Mesenchymal stem cell (in vitro differentiated cells and primary cell): ENCODE measurements around the gene CDH23.

ENCODE experiments used
- DNase-seq: peaks from one replicate; pipeline ENCODE4 v3.0.0-alpha.2; 2013
- H2AFZ ChIP-seq: one replicate; pipeline ENCODE4 v1.6.1; 2013; ENCODE audit warnings: low read depth, mild to moderate bottlenecking, control low read depth, inconsistent platforms, low read length, moderate library complexity
- H2AK5ac ChIP-seq: 2 replicates; pipeline ENCODE4 v1.6.1; 2013; ENCODE audit warnings: low read length, moderate library complexity, mild to moderate bottlenecking, inconsistent platforms; ENCODE audit not compliant: severe bottlenecking
- H2BK120ac ChIP-seq: one replicate; pipeline ENCODE4 v1.6.1; 2013; ENCODE audit warnings: low read depth, mild to moderate bottlenecking, inconsistent platforms, low read length, moderate library complexity
- H2BK12ac ChIP-seq, 2 experiments: one replicate each; pipeline ENCODE4 v1.6.1; 2013; ENCODE audit warnings: inconsistent platforms in 2 of 2, low read length in 2 of 2, mild to moderate bottlenecking in 2 of 2, moderate library complexity in 2 of 2, control low read depth in 1 of 2
- H2BK15ac ChIP-seq: one replicate; pipeline ENCODE4 v1.6.1; 2013; ENCODE audit warnings: mild to moderate bottlenecking, low read depth, inconsistent platforms; ENCODE audit not compliant: poor library complexity, severe bottlenecking
- H2BK5ac ChIP-seq: 2 replicates; pipeline ENCODE4 v1.6.1; 2013; ENCODE audit warnings: low read depth, mild to moderate bottlenecking, low read length, control low read depth, inconsistent platforms; ENCODE audit not compliant: poor library complexity, severe bottlenecking
- H3K14ac ChIP-seq, 2 experiments: one replicate each; pipeline ENCODE4 v1.6.1; 2013; ENCODE audit warnings: inconsistent platforms in 2 of 2, low read length in 2 of 2, control low read depth in 1 of 2, mild to moderate bottlenecking in 1 of 2, moderate library complexity in 1 of 2
- H3K18ac ChIP-seq, 2 experiments: one replicate each; pipeline ENCODE4 v1.6.1; 2013; ENCODE audit warnings: inconsistent platforms in 2 of 2, low read length in 2 of 2, control low read depth in 1 of 2, low read depth in 1 of 2, mild to moderate bottlenecking in 1 of 2
- H3K23ac ChIP-seq, 2 experiments: one replicate each; pipeline ENCODE4 v1.6.1; 2013; ENCODE audit warnings: inconsistent platforms in 2 of 2, low read length in 2 of 2, mild to moderate bottlenecking in 2 of 2, moderate library complexity in 2 of 2, control low read depth in 1 of 2
- H3K27ac ChIP-seq: 2 replicates; pipeline ENCODE4 v1.5.1; 2013; ENCODE audit warnings: mild to moderate bottlenecking, moderate library complexity, low read length, control low read depth, inconsistent platforms; ENCODE audit not compliant: poor library complexity, severe bottlenecking
- H3K27me3 ChIP-seq, 2 experiments: 2 replicates each; pipeline versions ENCODE4 v1.6.1 to v1.7.0; 2013; ENCODE audit warnings: low read length in 2 of 2, mild to moderate bottlenecking in 2 of 2, moderate library complexity in 2 of 2, control low read depth in 1 of 2, inconsistent platforms in 1 of 2; ENCODE audit not compliant: control insufficient read depth in 1 of 2, insufficient read depth in 1 of 2
- H3K36me3 ChIP-seq, 2 experiments: 2 replicates each; pipeline versions ENCODE4 v1.6.1 to v1.7.0; 2013; ENCODE audit warnings: low read length in 2 of 2, control low read depth in 1 of 2, inconsistent platforms in 1 of 2, low read depth in 1 of 2, mild to moderate bottlenecking in 1 of 2; ENCODE audit not compliant: insufficient read depth in 2 of 2, control insufficient read depth in 1 of 2
- H3K4ac ChIP-seq, 2 experiments: one replicate each; pipeline ENCODE4 v1.6.1; 2013; ENCODE audit warnings: inconsistent platforms in 2 of 2, low read length in 2 of 2, mild to moderate bottlenecking in 2 of 2, moderate library complexity in 2 of 2, control low read depth in 1 of 2, low read depth in 1 of 2
- H3K4me1 ChIP-seq: 2 replicates; pipeline ENCODE4 v1.6.1; 2013; ENCODE audit warnings: low read depth, low read length, control low read depth; ENCODE audit not compliant: control insufficient read depth, insufficient read depth
- H3K4me2 ChIP-seq: 2 replicates; pipeline ENCODE4 v1.6.1; 2013; ENCODE audit warnings: low read length, mild to moderate bottlenecking, inconsistent platforms; ENCODE audit not compliant: poor library complexity, severe bottlenecking
- H3K4me3 ChIP-seq, 2 experiments: 2 replicates each; pipeline versions ENCODE4 v1.5.1 to v1.7.0; 2013; ENCODE audit warnings: low read length in 2 of 2, mild to moderate bottlenecking in 2 of 2, control low read depth in 1 of 2, low read depth in 1 of 2; ENCODE audit not compliant: insufficient read depth in 1 of 2
- H3K79me1 ChIP-seq: replicated peaks from 2 replicates; pipeline ENCODE4 v1.6.1; 2013; ENCODE audit warnings: mild to moderate bottlenecking, control low read depth, low read length, inconsistent platforms; ENCODE audit not compliant: poor library complexity, severe bottlenecking
- H3K9ac ChIP-seq: 2 replicates; pipeline ENCODE4 v1.7.0; 2013; ENCODE audit warnings: mild to moderate bottlenecking, low read length, moderate library complexity
- H3K9me3 ChIP-seq: 2 replicates; pipeline ENCODE4 v1.7.0; 2013; ENCODE audit warnings: mild to moderate bottlenecking, low read length; ENCODE audit not compliant: control insufficient read depth
- H4K8ac ChIP-seq: one replicate; pipeline ENCODE4 v1.6.1; 2013; ENCODE audit warnings: inconsistent platforms, mild to moderate bottlenecking, low read length, moderate library complexity
- H4K91ac ChIP-seq: one replicate; pipeline ENCODE4 v1.6.1; 2013; ENCODE audit warnings: mild to moderate bottlenecking, low read length, inconsistent platforms
- WGBS: methylation state at CpG from one replicate; pipeline ENCODE4 v1.1.7; 2013; ENCODE audit warnings: mixed read lengths; 5-methylcytosine and 5-hydroxymethylcytosine counted together

Gene CDH23

GRCh38 chr10:71823356-71823755 is 426.6 kb downstream of the CDH23 start:
- Histone ChIP-seq H2BK15ac (no peak overlapping the region), H2BK12ac (no peak overlapping the region), H2BK5ac (no peak overlapping the region), H4K8ac (no peak overlapping the region), H3K4me1 (no peaks in the 10 kb centered on the region), H3K23ac (no peak overlapping the region), H3K4me2 (no peak overlapping the region), H2AK5ac (no peak overlapping the region), H3K9ac (no peak overlapping the region), H3K79me1 (peaks cover 53% of the 10 kb centered on the region), H2BK120ac (no peak overlapping the region), H3K9me3 (no peaks in the 10 kb centered on the region), H3K4ac (no peak overlapping the region), H3K4me3 (no peak overlapping the region), H3K27ac (no peak overlapping the region), H3K18ac (no peak overlapping the region), H3K36me3 (peaks cover 73 to 98% of the 10 kb centered on the region in 2 experiments), H2AFZ (no peak overlapping the region), H3K14ac (no peak overlapping the region), H4K91ac (no peak overlapping the region), H3K27me3 (no peaks in the 10 kb centered on the region)
- no peak for DNase-seq
- WGBS: 97% methylated on average over 4 of the region's 4 CpGs

GRCh38 chr10:71824333-71824732 is 427.6 kb downstream of the CDH23 start:
- Histone ChIP-seq H3K14ac (no peak overlapping the region), H3K36me3 (peaks cover 72 to 98% of the 10 kb centered on the region in 2 experiments), H3K9ac (no peak overlapping the region), H3K79me1 (peaks cover 48% of the 10 kb centered on the region), H2BK5ac (no peak overlapping the region), H3K23ac (no peak overlapping the region), H3K18ac (no peak overlapping the region), H2BK120ac (no peak overlapping the region), H2AK5ac (no peak overlapping the region), H3K4me1 (no peaks in the 10 kb centered on the region), H3K4me2 (no peak overlapping the region), H3K4ac (no peak overlapping the region), H3K9me3 (no peaks in the 10 kb centered on the region), H2BK12ac (no peak overlapping the region), H2BK15ac (no peak overlapping the region), H4K8ac (no peak overlapping the region), H2AFZ (no peak overlapping the region), H3K4me3 (no peak overlapping the region), H3K27me3 (no peaks in the 10 kb centered on the region), H3K27ac (no peak overlapping the region), H4K91ac (no peak overlapping the region)
- no peak for DNase-seq
- WGBS: 100% methylated on average over 1 of the region's 3 CpGs

- no peak overlapping the region for H3K4ac ChIP-seq
- WGBS: 86% methylated on average over 11 of the region's 11 CpGs
- no peaks in the 10 kb centered on the region for H3K4me1 ChIP-seq
Observed at GRCh38 chr10:71825217-71825616, 428.5 kb downstream of the CDH23 start.

GRCh38 chr10:71827852-71828251 is 431.1 kb downstream of the CDH23 start:
- Histone ChIP-seq H3K18ac (no peak overlapping the region), H3K4me1 (peaks cover 10% of the 10 kb centered on the region), H3K4ac (no peak overlapping the region), H3K23ac (no peak overlapping the region), H2BK12ac (no peak overlapping the region), H3K27me3 (no peaks in the 10 kb centered on the region), H2BK15ac (no peak overlapping the region), H3K79me1 (peaks cover 58% of the 10 kb centered on the region), H4K91ac (no peak overlapping the region), H3K27ac (no peak overlapping the region), H2AK5ac (no peak overlapping the region), H4K8ac (no peak overlapping the region), H3K14ac (no peak overlapping the region), H3K4me3 (no peak overlapping the region), H3K9me3 (no peaks in the 10 kb centered on the region), H3K4me2 (no peak overlapping the region), H2BK5ac (no peak overlapping the region), H3K9ac (no peak overlapping the region), H2AFZ (no peak overlapping the region), H2BK120ac (no peak overlapping the region), H3K36me3 (peaks cover 68 to 96% of the 10 kb centered on the region in 2 experiments)
- DNase-seq: no peak
- WGBS: 93% methylated on average over 6 of the region's 6 CpGs

More at GRCh38 chr10:71825217-71825616, 428.5 kb downstream of the CDH23 start:
- Histone ChIP-seq H3K9ac (no peak overlapping the region), H2BK12ac (no peak overlapping the region), H3K27ac (no peak overlapping the region), H2BK15ac (no peak overlapping the region), H4K8ac (no peak overlapping the region), H3K27me3 (no peaks in the 10 kb centered on the region), H2AFZ (no peak overlapping the region), H3K23ac (no peak overlapping the region), H3K4me3 (no peak overlapping the region), H3K14ac (no peak overlapping the region), H3K79me1 (peaks cover 52% of the 10 kb centered on the region), H3K4me2 (no peak overlapping the region), H3K18ac (no peak overlapping the region), H2BK120ac (no peak overlapping the region), H2BK5ac (no peak overlapping the region), H3K36me3 (peaks cover 65 to 98% of the 10 kb centered on the region in 2 experiments), H2AK5ac (no peak overlapping the region), H3K9me3 (no peaks in the 10 kb centered on the region), H4K91ac (no peak overlapping the region)
- no peak for DNase-seq
